ENCODE data around the gene C1orf226.
"Not testable (repeated sequence)": the region's sequence is repeated elsewhere in the genome, so short reads cannot be mapped to it uniquely, and the experiment has no call there.

Gene C1orf226

GRCh38 chr1:162405800-162406199 is 24.3 kb downstream of the C1orf226 start:
- no peak for DNase-seq (ENCODE audit: low read depth in 2 of 2)

DNA sequence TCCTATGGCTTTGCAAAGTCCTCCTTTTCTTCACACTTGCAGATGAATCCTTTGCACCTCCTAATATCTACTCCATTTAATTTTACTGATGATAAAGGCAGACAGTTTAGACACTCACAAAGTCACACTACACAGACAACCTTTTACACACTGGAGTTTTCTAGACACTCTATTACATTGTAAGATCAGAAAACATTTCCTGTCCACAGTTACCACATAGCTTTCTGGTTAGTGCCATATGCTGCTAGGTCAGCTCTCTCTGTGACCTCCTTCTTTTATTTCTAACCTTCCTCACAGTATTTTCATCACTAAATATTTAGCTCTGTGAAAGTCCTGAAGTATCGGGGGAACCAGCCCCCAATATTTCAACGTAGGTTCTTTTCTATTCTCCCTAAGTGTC is 25.3 kb downstream of the C1orf226 start:
- DNase-seq (ENCODE audit: low read depth in 2 of 2) = no peak

DNA sequence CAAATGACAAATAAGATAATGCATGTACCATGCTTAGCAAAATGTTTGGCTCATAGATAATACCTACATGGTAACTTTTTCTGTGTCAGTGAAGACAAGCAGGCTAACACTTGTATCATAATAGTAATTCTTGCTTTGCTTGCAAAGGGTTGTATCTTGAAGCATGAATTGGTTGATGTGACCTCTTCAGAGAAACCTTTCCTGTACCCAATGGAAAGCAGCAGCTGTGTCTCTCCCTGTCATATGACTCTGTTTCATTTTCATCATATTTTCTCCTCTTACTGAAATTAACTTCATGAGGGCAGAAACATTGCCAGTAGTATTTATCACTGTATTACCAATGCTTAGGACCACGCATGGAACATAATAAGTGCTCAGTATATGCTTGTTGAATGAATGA is 26.0 kb downstream of the C1orf226 start:
- no peak for DNase-seq (ENCODE audit: low read depth in 2 of 2)

DNA sequence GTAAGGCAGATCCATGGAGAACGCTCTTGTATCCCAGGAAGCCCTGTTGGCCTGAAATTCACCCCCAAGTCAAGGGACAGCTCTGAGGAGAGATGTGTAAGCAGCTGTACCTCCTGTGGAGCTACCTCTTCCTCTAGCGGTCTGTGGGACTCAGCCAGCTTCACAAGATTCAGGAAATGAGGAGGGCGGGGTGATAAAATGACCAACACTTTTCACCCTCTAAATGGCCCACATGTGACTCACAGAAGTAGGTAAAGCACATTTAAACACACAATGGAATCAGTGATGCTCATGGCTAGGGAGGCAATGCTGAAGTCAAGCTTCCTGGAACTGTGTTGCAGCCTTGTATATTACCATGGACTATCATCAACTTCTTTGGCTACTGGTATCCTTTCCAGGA is 30.5 kb downstream of the C1orf226 start, which contains the start of gene SH2D1B:
SH2D1B (minus strand) TSS at position 135 of the 400 bp plus-strand sequence; CDS start at position 15, 120 bp downstream.
- DNase-seq (ENCODE audit: low read depth in 2 of 2) = no peak

- DNase-seq (ENCODE audit: low read depth in 2 of 2) = no peak
Measured at GRCh38 chr1:162416215-162416614, 34.7 kb downstream of the C1orf226 start.

DNA sequence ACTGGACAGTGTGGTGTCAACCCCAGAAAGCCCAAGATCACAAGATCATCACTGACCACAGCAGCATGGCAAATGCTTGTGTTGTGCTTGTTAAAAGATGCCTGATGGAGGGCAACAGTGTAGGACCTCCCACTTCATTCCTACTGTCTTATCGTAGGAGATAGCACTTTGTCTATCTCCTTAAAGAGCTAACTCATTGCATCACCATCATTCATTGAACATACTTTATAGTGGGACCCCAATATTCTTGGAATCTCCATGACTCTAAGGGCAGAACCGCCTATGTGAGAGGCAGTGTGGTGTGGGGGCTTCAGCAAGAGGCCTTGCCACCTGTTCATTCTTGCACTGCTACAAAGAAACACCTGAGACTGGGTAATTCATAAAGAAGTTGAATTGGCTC is 35.4 kb downstream of the C1orf226 start:
- DNase-seq (ENCODE audit: low read depth in 2 of 2) = no peak

- no peak for DNase-seq (ENCODE audit: low read depth in 2 of 2)
Measured at GRCh38 chr1:162417650-162418049, 36.1 kb downstream of the C1orf226 start.

DNA sequence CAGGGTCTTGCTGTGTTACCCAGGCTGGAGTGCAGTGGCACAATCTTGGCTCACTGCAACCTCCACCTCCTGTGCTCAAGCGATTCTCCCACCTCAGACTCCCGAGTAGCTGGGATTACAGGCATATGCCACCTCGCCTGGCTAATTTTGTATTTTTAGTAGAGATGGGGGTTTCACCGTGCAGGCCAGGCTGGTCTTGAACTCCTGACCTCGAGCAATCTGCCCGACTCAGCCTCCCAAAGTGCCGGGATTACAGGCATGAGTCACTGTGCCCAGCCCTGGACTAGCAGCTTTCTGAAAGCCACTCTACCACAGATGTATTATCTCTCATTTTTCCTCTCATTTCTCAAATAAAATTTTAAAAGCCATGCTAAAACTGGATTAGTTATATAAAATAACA is 37.1 kb downstream of the C1orf226 start:
- not testable (repeated sequence) for DNase-seq (ENCODE audit: low read depth in 2 of 2)

GRCh38 chr1:162419450-162419931 is 38.0 kb downstream of the C1orf226 start:
- DNase-seq (ENCODE audit: low read depth in 2 of 2) = not testable (repeated sequence)

DNA sequence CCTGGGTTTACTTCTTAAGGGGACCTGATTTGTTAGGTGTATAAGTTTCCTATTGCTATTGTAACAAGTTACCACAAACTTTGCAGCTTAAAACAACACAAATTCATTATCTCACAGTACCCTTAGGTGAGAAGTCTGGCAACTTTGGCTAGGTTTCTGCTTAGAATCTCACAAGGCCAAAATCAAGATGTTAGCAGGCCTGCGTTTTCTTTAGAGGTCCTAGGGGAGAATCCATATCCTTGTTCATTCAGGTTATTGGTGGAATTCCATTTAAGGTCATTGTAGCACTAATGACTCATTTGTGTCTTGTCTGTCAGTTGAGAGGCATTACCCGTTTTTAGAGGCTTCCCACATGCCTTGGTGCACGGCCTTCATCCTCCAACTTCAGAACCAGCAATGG is 38.6 kb downstream of the C1orf226 start:
- DNase-seq (ENCODE audit: low read depth in 2 of 2) = no peak

DNA sequence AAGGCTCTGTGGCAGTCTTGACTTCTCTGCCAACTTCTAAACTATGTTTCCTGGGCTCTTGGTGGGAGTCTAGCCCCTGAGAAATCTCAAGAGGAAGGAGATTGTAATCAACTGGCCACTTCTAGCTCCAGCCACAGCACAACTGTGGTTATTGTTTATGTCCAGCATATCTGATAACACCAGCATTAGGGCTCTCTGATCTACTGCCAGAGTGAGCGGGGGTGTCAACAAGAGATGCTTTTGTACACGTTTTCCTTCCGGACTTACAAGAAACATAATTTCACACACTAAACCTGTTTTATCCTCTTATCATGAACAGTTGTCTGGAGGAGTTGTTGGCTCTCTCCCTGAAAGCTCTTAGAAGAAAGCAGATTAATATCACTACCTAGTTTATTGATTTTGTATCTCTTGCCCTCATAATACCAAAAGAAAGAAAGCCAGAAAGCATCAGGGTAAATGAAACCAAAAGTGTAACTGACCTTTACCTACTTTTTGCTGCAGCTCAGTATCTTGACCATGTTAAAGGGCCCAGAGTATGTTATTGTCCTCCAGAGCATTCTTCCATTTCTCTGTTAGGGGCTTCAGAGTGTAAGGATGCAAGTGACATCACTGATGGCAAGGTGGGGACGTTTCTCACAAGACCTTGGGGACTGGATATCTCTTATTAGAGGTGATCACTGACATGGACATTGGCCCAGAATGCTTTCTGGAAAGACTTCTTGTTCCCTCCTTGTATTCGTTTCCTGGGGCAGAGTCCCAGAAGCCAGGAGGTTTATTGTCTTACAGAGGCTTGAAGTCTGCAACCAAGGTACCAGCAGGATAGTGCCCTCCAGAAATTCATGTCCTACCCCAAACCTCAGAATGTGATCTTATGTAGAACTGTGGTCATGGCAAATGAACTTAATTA is 40.0 kb downstream of the C1orf226 start:
- DNase-seq (ENCODE audit: low read depth in 2 of 2) = no peak

DNA sequence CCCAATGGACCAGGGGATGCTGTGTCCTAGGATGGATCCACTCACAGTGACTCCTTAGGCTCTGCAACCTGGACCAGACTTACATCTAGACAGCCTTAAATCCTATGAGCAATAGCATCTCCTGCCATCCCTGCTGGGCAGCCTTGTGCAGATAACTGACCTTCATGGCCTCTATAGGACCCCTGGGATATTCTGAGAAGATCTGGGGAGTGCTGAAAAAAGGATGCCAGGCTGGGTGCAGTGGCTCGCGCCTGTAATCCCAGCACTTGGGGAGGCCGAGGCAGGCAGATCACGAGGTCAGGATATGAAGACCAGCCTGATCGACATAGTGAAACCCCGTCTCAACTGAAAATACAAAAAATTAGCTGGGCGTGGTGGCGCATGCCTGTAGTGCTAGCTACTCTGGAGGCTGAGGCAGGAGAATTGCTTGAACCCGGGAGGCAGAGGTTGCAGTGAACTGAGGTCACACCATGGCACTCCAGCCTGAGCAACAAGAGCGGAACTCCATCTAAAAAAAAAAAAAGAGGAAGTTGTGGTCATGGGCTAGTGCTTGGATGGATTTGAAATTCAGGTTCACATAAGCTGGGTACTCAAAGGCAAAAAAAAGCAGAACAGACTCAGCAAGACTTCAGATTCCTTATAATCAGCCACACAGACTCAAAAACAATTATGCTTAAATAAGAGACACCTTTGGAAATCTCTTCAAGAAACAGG is 41.3 kb downstream of the C1orf226 start:
- no peak for DNase-seq (ENCODE audit: low read depth in 2 of 2)

- no peak for DNase-seq (ENCODE audit: low read depth in 2 of 2)
Measured at GRCh38 chr1:162430583-162430982, 49.1 kb downstream of the C1orf226 start.

DNA sequence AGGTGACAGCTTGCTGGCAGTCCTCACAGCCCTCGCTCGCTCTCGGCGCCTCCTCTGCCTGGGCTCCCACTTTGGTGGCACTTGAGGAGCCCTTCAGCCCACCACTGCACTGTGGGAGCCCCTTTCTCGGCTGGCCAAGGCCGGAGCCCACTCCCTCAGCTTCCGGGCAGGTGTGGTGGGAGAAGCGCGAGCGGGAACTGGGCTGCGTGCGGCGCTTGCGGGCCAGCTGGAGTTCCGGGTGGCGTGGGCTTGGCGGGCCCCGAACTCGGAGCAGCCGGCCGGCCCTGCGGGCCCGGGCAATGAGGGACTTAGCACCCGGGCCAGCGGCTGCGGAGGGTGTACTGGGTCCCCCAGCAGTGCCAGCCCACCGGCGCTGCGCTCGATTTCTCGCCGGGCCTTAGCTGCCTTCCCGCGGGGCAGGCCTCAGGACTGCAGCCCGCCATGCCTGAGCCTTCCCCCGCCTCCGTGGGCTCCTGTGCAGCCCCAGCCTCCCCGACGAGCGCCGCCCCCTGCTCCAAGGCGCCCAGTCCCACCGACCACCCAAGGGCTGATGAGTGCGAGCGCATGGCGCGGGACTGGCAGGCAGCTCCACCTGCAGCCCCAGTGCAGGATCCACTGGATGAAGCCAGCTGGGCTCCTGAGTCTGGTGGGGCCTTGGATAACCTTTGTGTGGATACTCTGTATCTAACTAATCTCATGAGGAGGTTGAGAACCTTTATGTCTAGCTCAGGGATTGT is 51.6 kb downstream of the C1orf226 start:
- not testable (repeated sequence) for DNase-seq (ENCODE audit: low read depth in 2 of 2)
